ENCODE measurements around the gene GPR119. TPM values are rescaled to one million over a fixed set of nuclear protein-coding genes. Genes with fewer than 3 reads are reported as not detected.
A peak's percentile ranks its signal among the peaks of the same experiment; 100 is the strongest.
"Not testable (repeated sequence)": the region's sequence is repeated elsewhere in the genome, so short reads cannot be mapped to it uniquely, and the experiment has no call there.

Gene GPR119
- polyA plus RNA-seq, 10 donors = not detected

GRCh38 chrX:130339408-130340222 lies 45.9 kb downstream of the GPR119 start, which contains the start of gene SLC25A14:
Gene SLC25A14 (plus strand): TSS chrX:130339919. CDS start chrX:130340279, 360 bp downstream.
- DNase-seq = peak; percentile 68 to 93 (median 84)

- DNase-seq = not testable (repeated sequence)
These were observed 46.6 kb downstream of the GPR119 start for GRCh38 chrX:130338869-130339268.

GRCh38 chrX:130336531-130336930 lies 48.9 kb downstream of the GPR119 start:
- no peak for DNase-seq

Other genes starting within 250 kb of the GPR119 start
- gene AIFM1, start 219.8 kb downstream of the GPR119 start, polyA plus RNA-seq (ENCODE audit: insufficient read length in 10 of 10) = 10 to 100 TPM; 19.9 to 28.1 (median 24.0) TPM
- gene RAB33A, start 213.7 kb downstream of the GPR119 start, polyA plus RNA-seq (ENCODE audit: insufficient read length in 10 of 10) = under 1 TPM; 0.27 to 0.75 (median 0.47) TPM
- gene ZNF280C, start 116.8 kb downstream of the GPR119 start, polyA plus RNA-seq (ENCODE audit: insufficient read length in 10 of 10) = 1 to 10 TPM; 4.3 to 9.0 (median 7.1) TPM
- gene SLC25A14, start 45.8 kb downstream of the GPR119 start, polyA plus RNA-seq (ENCODE audit: insufficient read length in 10 of 10) = 10 to 100 TPM in 4 of 10 donors, 1 to 10 TPM in 6; 7.8 to 17.1 (median 9.6) TPM
- 10 to 100 TPM; 19.1 to 23.6 (median 21.1) TPM for gene RBMX2, start 16.3 kb upstream of the GPR119 start, polyA plus RNA-seq (ENCODE audit: insufficient read length in 10 of 10)